Gastrocnemius medialis (tissue), 4 donors: Measurements from ENCODE around the gene HABP4. TPM values are rescaled to one million over a fixed set of nuclear protein-coding genes. Genes with fewer than 3 reads are reported as not detected.

Source experiments
- ATAC-seq, 2 donors: fragments of 150-250 bp; one replicate each; pipeline ENCODE4 v1.9.1; 2016
- DNase-seq, 2 donors: peaks; one replicate each; pipeline ENCODE4 v3.0.0-alpha.2; 2019
- H3K27ac ChIP-seq, 4 donors: fragments of 200-600 bp; sonication (generic); 1 replicate in 1 of 4; 2 replicates in 3 of 4; pipeline ENCODE4 v1.5.1; 2016 to 2018; ENCODE audit warnings: mild to moderate bottlenecking in 2 of 4, moderate library complexity in 1 of 4
- H3K27me3 ChIP-seq, 3 donors: fragments of 200-600 bp; sonication (generic) in 2 of 3; 1 replicate in 1 of 3; 2 replicates in 2 of 3; pipeline versions ENCODE4 v1.5.1 to v1.6.0; 2016 to 2019; ENCODE audit warnings: mild to moderate bottlenecking in 1 of 3, moderate library complexity in 1 of 3
- H3K36me3 ChIP-seq, 2 donors: fragments of 200-600 bp; sonication (generic) in 1 of 2; one replicate each; pipeline ENCODE4 v1.5.1; 2017 to 2018
- H3K4me1 ChIP-seq, 2 donors: fragments of 200-600 bp; sonication (generic) in 1 of 2; one replicate each; pipeline ENCODE4 v1.5.1; 2016 to 2017; ENCODE audit warnings: mild to moderate bottlenecking in 2 of 2
- H3K4me3 ChIP-seq, 4 donors: fragments of 200-600 bp; sonication (generic) in 3 of 4; 1 replicate in 1 of 4; 2 replicates in 3 of 4; pipeline ENCODE4 v1.5.1; 2016 to 2019; ENCODE audit warnings: mild to moderate bottlenecking in 2 of 4
- H3K9me3 ChIP-seq, 3 donors: fragments of 200-600 bp; sonication (generic) in 2 of 3; 1 replicate in 1 of 3; 2 replicates in 2 of 3; pipeline ENCODE4 v1.5.1; 2016 to 2019
- CTCF ChIP-seq, 5 experiments: fragments of 450-650 bp in 3 of 5; fragments of 200-600 bp in 2 of 5; sonication (generic) in 2 of 5; IDR thresholded peaks in 4 of 5; conservative IDR thresholded peaks in 1 of 5; 1 replicate in 4 of 5; 2 replicates in 1 of 5; pipeline ENCODE4 v1.5.1; 2016 to 2019; ENCODE audit warnings: antibody characterized with exemption in 5 of 5, mild to moderate bottlenecking in 3 of 5, moderate library complexity in 3 of 5
- POLR2A ChIP-seq, 2 donors: fragments of 450-650 bp; IDR thresholded peaks; one replicate each; pipeline ENCODE4 v1.6.1; 2017; ENCODE audit warnings: antibody characterized with exemption in 2 of 2, mild to moderate bottlenecking in 2 of 2, moderate library complexity in 2 of 2
- in situ Hi-C, 4 donors: fragments of 200-750 bp; cut with MboI; loops; one replicate each; pipeline versions ENCODE4 v1.15.0 to v1.8.0; 2017; ENCODE audit warnings: low sequenced_read_pairs in 4 of 4
- intact Hi-C: fragments of 100-400 bp; cut with DNase I; formaldehyde crosslinking; loops from one replicate; pipeline ENCODE4 v1.15.1; 2023; ENCODE audit warnings: low total_unique reads
- total RNA-seq, 4 donors: library from RNA; depleted of rRNA; stranded (reverse); fragments of >200 nt; gene quantifications; one replicate each; pipeline versions ENCODE4 v1.1.0 to v1.2.3, GENCODE V29; 2016

HABP4 gene
- total RNA-seq, 4 donors from 2014 or later: 6.2 to 19.3 (median 12.3) TPM

GRCh38 chr9:96412174-96412913, 37.6 kb upstream of the HABP4 start:
- in situ Hi-C loops: no loop called here
- Histone ChIP-seq H3K4me3 (no peak overlapping the region), H3K4me1 (peaks cover 6 to 8% of the 10 kb centered on the region in 2 donors), H3K9me3 (no peaks in the 10 kb centered on the region), H3K27me3 (no peaks in the 10 kb centered on the region), H3K27ac (no peak overlapping the region), H3K36me3 (no peaks in the 10 kb centered on the region)
- DNase-seq (no peak), ATAC-seq (no peak)
- TF ChIP-seq POLR2A (IDR thresholded peaks at IDR 0.05) (no peak), CTCF (IDR thresholded peaks at IDR 0.05 in 4 of 5, conservative IDR thresholded peaks at IDR 0.05 in 1 of 5) (no peak)
- intact Hi-C loops: loop anchor here (10.0 kb wide), 2 partner anchors 898 to 1222 kb away; partner anchors contain the start of genes NCBP1, PTCH1 and TSTD2

DNA sequence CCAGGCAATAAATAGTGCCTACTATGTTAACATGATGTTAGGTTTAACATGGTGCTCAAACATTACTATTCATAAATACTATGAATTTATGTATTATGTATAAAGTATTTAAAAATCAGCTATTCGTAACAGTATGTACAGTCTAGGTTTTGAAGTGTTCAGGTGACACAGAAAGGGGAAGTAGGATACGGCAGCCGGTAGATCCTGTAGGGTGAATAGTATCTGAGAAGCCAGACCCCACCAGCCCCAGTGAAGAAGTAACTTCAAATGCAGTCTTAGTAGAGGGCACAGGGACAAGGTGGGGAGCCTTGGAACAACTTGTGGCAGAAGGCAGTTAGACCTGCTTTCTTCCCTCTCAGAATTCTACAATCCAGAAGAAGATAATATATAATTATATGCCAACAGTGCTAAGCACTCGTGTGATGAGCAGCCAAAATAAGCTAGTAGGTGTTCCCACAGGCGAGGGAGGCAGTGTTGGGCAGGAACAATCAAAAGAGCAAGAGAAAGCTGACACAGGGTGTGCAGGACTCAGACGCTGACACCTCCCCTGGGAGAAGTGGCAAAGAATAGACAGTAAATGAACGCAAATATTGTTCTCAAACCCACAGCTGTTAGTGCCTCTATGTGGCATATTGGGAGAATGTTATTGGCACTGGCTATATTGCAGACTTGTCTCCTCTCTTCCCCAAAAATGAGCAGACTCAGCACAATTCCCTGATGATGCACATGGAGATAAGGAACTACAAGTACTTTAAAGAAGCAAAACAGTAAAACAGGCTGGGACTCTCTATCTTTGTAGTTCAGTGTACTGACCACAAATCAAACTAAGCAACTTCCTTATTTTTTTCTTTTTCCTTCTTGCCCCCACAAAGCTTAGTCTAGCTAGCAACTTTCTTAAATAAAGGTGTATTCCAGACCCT, 36.4 kb upstream of the HABP4 start:
- no peak for DNase-seq
- Histone ChIP-seq H3K27ac (no peak overlapping the region), H3K4me3 (no peak overlapping the region), H3K9me3 (no peaks in the 10 kb centered on the region), H3K4me1 (peaks cover 6 to 8% of the 10 kb centered on the region in 2 donors), H3K27me3 (no peaks in the 10 kb centered on the region), H3K36me3 (no peaks in the 10 kb centered on the region)
- intact Hi-C loops (loop anchor here (10.0 kb wide), 2 partner anchors 899 to 1221 kb away; partner anchors contain the start of genes NCBP1, PTCH1 and TSTD2), in situ Hi-C loops (no loop called here)
- TF ChIP-seq POLR2A (IDR thresholded peaks at IDR 0.05): no peak
- no peak for ATAC-seq

DNA sequence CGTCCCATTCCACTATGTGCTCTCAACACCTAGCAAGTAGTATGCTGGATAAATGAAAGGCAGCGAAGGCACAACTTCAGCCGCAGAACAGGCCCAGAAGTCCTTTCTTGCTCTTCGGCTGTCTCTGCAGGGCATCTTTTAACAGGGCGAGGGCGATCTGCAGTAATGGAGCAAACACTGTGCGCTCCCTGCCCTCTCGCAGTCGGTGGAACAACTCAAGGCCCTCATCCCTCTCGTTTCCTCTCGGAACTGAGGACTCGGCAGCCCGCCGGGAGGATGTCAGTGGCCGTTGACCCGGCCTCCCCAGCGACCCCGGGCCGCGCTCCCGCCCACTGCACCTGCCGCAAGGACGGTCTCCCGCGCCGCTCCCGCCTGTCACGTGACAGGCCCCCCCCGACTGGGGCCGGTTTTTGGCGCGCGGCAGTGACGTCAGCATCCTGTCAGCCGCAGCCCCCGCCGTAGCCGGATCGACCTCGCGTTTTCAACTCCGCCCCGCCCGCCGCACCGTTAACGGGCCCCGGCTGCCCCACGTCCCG, 32.9 kb upstream of the HABP4 start:
- peaks cover 21 to 26% of the 10 kb centered on the region in 2 donors for H3K4me1 ChIP-seq

DNA sequence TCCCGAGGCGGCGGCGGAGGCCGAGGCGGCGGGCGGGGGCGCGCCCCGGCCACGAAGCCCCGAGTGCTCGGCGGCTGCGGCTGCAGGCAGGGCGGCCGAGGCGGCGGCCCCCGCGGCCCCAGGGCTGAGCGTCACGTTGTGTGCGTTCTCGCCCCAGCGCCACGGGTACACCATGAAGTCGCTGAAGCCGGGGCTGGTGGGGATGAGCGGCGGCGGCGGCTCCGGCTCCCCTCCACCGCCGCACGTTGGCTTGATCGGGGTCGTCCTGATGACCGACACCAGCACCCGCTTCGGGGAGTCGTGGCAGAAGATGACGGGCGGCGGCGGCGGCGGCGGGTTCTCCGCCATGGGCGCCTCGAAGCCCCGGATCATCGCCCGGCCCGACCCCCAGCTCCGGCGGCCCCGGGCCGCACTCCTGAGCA, 32.3 kb upstream of the HABP4 start:
- TF ChIP-seq POLR2A (IDR thresholded peaks at IDR 0.05) (no peak), CTCF (IDR thresholded peaks at IDR 0.05 in 4 of 5, conservative IDR thresholded peaks at IDR 0.05 in 1 of 5) (no peak)
- H3K27me3 ChIP-seq: no peaks in the 10 kb centered on the region
- DNase-seq (peak in 1 of 2 donors; percentile 16), ATAC-seq (peak; percentile 0 to 4)
- intact Hi-C loops: loop anchor here (1.0 to 10.0 kb wide), 8 partner anchors 33 to 1505 kb away; partner anchors contain the start of genes HABP4, NCBP1, PRXL2C and PTCH1
- H3K9me3 ChIP-seq: no peaks in the 10 kb centered on the region
- peak overlapping the region; percentile 71 to 89 (median 84) for H3K4me3 ChIP-seq
- peaks cover 21 to 26% of the 10 kb centered on the region in 2 donors for H3K4me1 ChIP-seq
- H3K36me3 ChIP-seq: no peaks in the 10 kb centered on the region
- in situ Hi-C loops: no loop called here
- peak overlapping the region; percentile 99 for H3K27ac ChIP-seq

More for the DNA sequence above, 32.9 kb upstream of the HABP4 start:
- Histone ChIP-seq H3K4me3 (peak overlapping the region; percentile 71 to 89 (median 84)), H3K27ac (peak overlapping the region; percentile 99), H3K9me3 (no peaks in the 10 kb centered on the region), H3K36me3 (no peaks in the 10 kb centered on the region), H3K27me3 (no peaks in the 10 kb centered on the region)
- peak; percentile 55 to 58 for TF ChIP-seq POLR2A (IDR thresholded peaks at IDR 0.05)
- peak in 3 of 5 experiments; percentile 15 to 47 (median 22) for TF ChIP-seq CTCF (IDR thresholded peaks at IDR 0.05 in 4 of 5, conservative IDR thresholded peaks at IDR 0.05 in 1 of 5)
- peak; percentile 85 to 86 for DNase-seq
- in situ Hi-C loops (no loop called here), intact Hi-C loops (loop anchor here (2.0 to 10.0 kb wide), 4 partner anchors 438 to 1505 kb away; partner anchors contain the start of genes NCBP1, PTCH1, TRMO and TSTD2)
- peak; percentile 42 to 45 for ATAC-seq
